Measurements from ENCODE around the gene CCSAP. TPM values are rescaled to one million over a fixed set of nuclear protein-coding genes. Genes with fewer than 3 reads are reported as not detected.

The CCSAP gene
- polyA plus RNA-seq, 3 donors: 0.79 to 2.6 (median 0.98) TPM

GRCh38 chr1:229371624-229372023 lies 28.8 kb upstream of the CCSAP start:
- 86 to 90% (median 89%) methylated on average over 6 of the region's 6 CpGs for WGBS, 3 donors
- no peak overlapping the region for H3K27ac ChIP-seq (ENCODE audit: low read depth, low read length)

- 29 to 56% (median 55%) methylated on average over 7 of the region's 7 CpGs for WGBS, 3 donors
- H3K27ac ChIP-seq (ENCODE audit: low read depth, low read length): no peak overlapping the region
Observed at GRCh38 chr1:229370601-229371021, 27.8 kb upstream of the CCSAP start.

- no peak overlapping the region for H3K27ac ChIP-seq (ENCODE audit: low read depth, low read length)
- WGBS, 3 donors: 57 to 73% (median 66%) methylated on average over 2 of the region's 2 CpGs
Observed at GRCh38 chr1:229368347-229368746, 25.5 kb upstream of the CCSAP start.

GRCh38 chr1:229365569-229365968 lies 22.7 kb upstream of the CCSAP start:
- no peak overlapping the region for H3K27ac ChIP-seq (ENCODE audit: low read depth, low read length)
- WGBS, 3 donors: 24 to 60% (median 29%) methylated on average over 2 of the region's 2 CpGs

- no peak overlapping the region for H3K27ac ChIP-seq (ENCODE audit: low read depth, low read length)
- WGBS, 3 donors: 70 to 78% (median 75%) methylated on average over 12 of the region's 12 CpGs
Observed at GRCh38 chr1:229364207-229365065, 21.6 kb upstream of the CCSAP start.

- WGBS, 3 donors: 53 to 66% (median 58%) methylated on average over 6 of the region's 6 CpGs
- H3K27ac ChIP-seq (ENCODE audit: low read depth, low read length): no peak overlapping the region
Observed at GRCh38 chr1:229363723-229364122, 20.9 kb upstream of the CCSAP start.

GRCh38 chr1:229360420-229360819 lies 17.6 kb upstream of the CCSAP start:
- no peak overlapping the region for H3K27ac ChIP-seq (ENCODE audit: low read depth, low read length)
- WGBS, 3 donors: 59 to 71% (median 69%) methylated on average over 4 of the region's 4 CpGs

GRCh38 chr1:229355661-229356060 lies 12.8 kb upstream of the CCSAP start:
- H3K27ac ChIP-seq (ENCODE audit: low read depth, low read length): no peak overlapping the region

- no peak overlapping the region for H3K27ac ChIP-seq (ENCODE audit: low read depth, low read length)
Observed at GRCh38 chr1:229354226-229354625, 11.4 kb upstream of the CCSAP start.

- 82 to 86% (median 85%) methylated on average over 2 of the region's 2 CpGs for whole genome bisulfite sequencing, 3 donors
- H3K27ac ChIP-seq (ENCODE audit: low read depth, low read length): no peak overlapping the region
Observed at GRCh38 chr1:229352975-229353374, 10.1 kb upstream of the CCSAP start.

- WGBS, 3 donors: 73 to 80% (median 78%) methylated on average over 8 of the region's 8 CpGs
- no peak overlapping the region for H3K27ac ChIP-seq (ENCODE audit: low read depth, low read length)
Observed at GRCh38 chr1:229349463-229350385, 6.9 kb upstream of the CCSAP start.

GRCh38 chr1:229347528-229347927 lies 4.7 kb upstream of the CCSAP start:
- 55 to 80% (median 59%) methylated on average over 3 of the region's 3 CpGs for WGBS, 3 donors
- H3K27ac ChIP-seq (ENCODE audit: low read depth, low read length): no peak overlapping the region

- no peak overlapping the region for H3K27ac ChIP-seq (ENCODE audit: low read depth, low read length)
- WGBS, 3 donors: 63 to 80% (median 73%) methylated on average over 8 of the region's 8 CpGs
Observed at GRCh38 chr1:229344937-229345684, 2.3 kb upstream of the CCSAP start.

- H3K27ac ChIP-seq (ENCODE audit: low read depth, low read length): no peak overlapping the region
Observed at GRCh38 chr1:229344139-229344538, 1.3 kb upstream of the CCSAP start.

GRCh38 chr1:229341774-229342655 lies 832 bp downstream of the CCSAP start:
- H3K27ac ChIP-seq (ENCODE audit: low read depth, low read length): no peak overlapping the region
- WGBS, 3 donors: 0 to 1% (median 0%) methylated on average over 84 to 103 of the region's 103 CpGs

More at GRCh38 chr1:229344139-229344538, 1.3 kb upstream of the CCSAP start:
- WGBS, 3 donors: 81 to 87% (median 86%) methylated on average over 16 of the region's 16 CpGs

GRCh38 chr1:229340496-229340895 lies 2.4 kb downstream of the CCSAP start:
- WGBS, 3 donors: 93% methylated on average over 6 of the region's 6 CpGs
- H3K27ac ChIP-seq (ENCODE audit: low read depth, low read length): no peak overlapping the region

- H3K27ac ChIP-seq (ENCODE audit: low read depth, low read length): no peak overlapping the region
- 87 to 93% (median 93%) methylated on average over 3 of the region's 3 CpGs for WGBS, 3 donors
Observed at GRCh38 chr1:229339520-229339919, 3.3 kb downstream of the CCSAP start.

- 92 to 96% (median 96%) methylated on average over 4 of the region's 4 CpGs for WGBS, 3 donors
- H3K27ac ChIP-seq (ENCODE audit: low read depth, low read length): no peak overlapping the region
Observed at GRCh38 chr1:229339086-229339485, 3.8 kb downstream of the CCSAP start.

Measured in adipose tissue (tissue), 3 donors.